GM18909 (cell line): ENCODE results near the gene PPP1R1C.

Source experiments
- ATAC-seq: cut with Tn5 transposase; IDR thresholded peaks from one replicate; pipeline ENCODE4 v1.9.1; 2021; ENCODE audit warnings: mild to moderate bottlenecking; ENCODE audit not compliant: unreplicated experiment, poor library complexity

Gene PPP1R1C

GRCh38 chr2:182088681-182089320 lies 103.1 kb downstream of the PPP1R1C start:
- no peak for ATAC-seq

- ATAC-seq: no peak
Measured at GRCh38 chr2:182090486-182090885, 104.8 kb downstream of the PPP1R1C start.

GRCh38 chr2:182097571-182098164 lies 112.0 kb downstream of the PPP1R1C start:
- ATAC-seq: no peak

GRCh38 chr2:182098648-182099047 lies 113.0 kb downstream of the PPP1R1C start:
- ATAC-seq: no peak

- peak; percentile 69 for ATAC-seq
Measured at GRCh38 chr2:182101263-182101662, 115.6 kb downstream of the PPP1R1C start.

- no peak for ATAC-seq
Measured at GRCh38 chr2:182103526-182103925, 117.9 kb downstream of the PPP1R1C start.

GRCh38 chr2:182110347-182110746 lies 124.7 kb downstream of the PPP1R1C start:
- no peak for ATAC-seq

- ATAC-seq: no peak
Measured at GRCh38 chr2:182113334-182113733, 127.7 kb downstream of the PPP1R1C start.

- ATAC-seq: no peak
Measured at GRCh38 chr2:182115258-182115657, 129.6 kb downstream of the PPP1R1C start.

- ATAC-seq: no peak
Measured at GRCh38 chr2:182116774-182117173, 131.1 kb downstream of the PPP1R1C start.

- ATAC-seq: no peak
Measured at GRCh38 chr2:182117196-182117595, 131.5 kb downstream of the PPP1R1C start.

GRCh38 chr2:182128821-182129707 lies 143.4 kb downstream of the PPP1R1C start:
- no peak for ATAC-seq

GRCh38 chr2:182132605-182133004 lies 147.0 kb downstream of the PPP1R1C start:
- no peak for ATAC-seq

- ATAC-seq: no peak
Measured at GRCh38 chr2:182133195-182133891, 147.7 kb downstream of the PPP1R1C start.

GRCh38 chr2:182134201-182134600 lies 148.5 kb downstream of the PPP1R1C start:
- no peak for ATAC-seq

GRCh38 chr2:182142062-182142461 lies 156.4 kb downstream of the PPP1R1C start:
- no peak for ATAC-seq

GRCh38 chr2:182144041-182144775 lies 158.6 kb downstream of the PPP1R1C start:
- ATAC-seq: no peak

GRCh38 chr2:182144776-182145165 lies 159.1 kb downstream of the PPP1R1C start:
- ATAC-seq: no peak

GRCh38 chr2:182148344-182148743 lies 162.7 kb downstream of the PPP1R1C start:
- ATAC-seq: no peak

- ATAC-seq: no peak
Measured at GRCh38 chr2:182163878-182164277, 178.2 kb downstream of the PPP1R1C start.
